Keratinocyte (primary cell): ENCODE measurements around the gene ABLIM1. TPM values are rescaled to one million over a fixed set of nuclear protein-coding genes. Genes with fewer than 3 reads are reported as not detected.

ENCODE experiments used
- DNase-seq: peaks from one replicate; pipeline ENCODE4 v3.0.0-alpha.2; 2011; ENCODE audit warnings: low read depth, missing footprints, low spot score
- FAIRE-seq: peaks from 2 replicates; lab custom pipeline; 2011; peaks lifted over from hg19 to GRCh38; lab: Jason Lieb, UNC
- H2AFZ ChIP-seq: 2 replicates; pipeline ENCODE4 v1.6.0; 2012; ENCODE audit warnings: low read length, control low read depth, inconsistent platforms; ENCODE audit not compliant: control insufficient read depth
- H3K27ac ChIP-seq: 2 replicates; pipeline ENCODE4 v1.5.1; 2011; ENCODE audit warnings: low read length; ENCODE audit not compliant: control insufficient read depth, insufficient read depth
- H3K27me3 ChIP-seq: 3 replicates; pipeline ENCODE4 v1.6.0; 2011; ENCODE audit warnings: low read length; ENCODE audit not compliant: control insufficient read depth, insufficient read depth; ENCODE audit errors: extremely low read depth
- H3K36me3 ChIP-seq, 2 experiments: 2 replicates in 1 of 2; 3 replicates in 1 of 2; pipeline ENCODE4 v1.5.1; 2011; ENCODE audit warnings: low read length in 2 of 2, mild to moderate bottlenecking in 1 of 2; ENCODE audit not compliant: control insufficient read depth in 2 of 2, insufficient read depth in 2 of 2; ENCODE audit errors: extremely low read depth in 1 of 2
- H3K4me1 ChIP-seq: 3 replicates; pipeline ENCODE4 v1.5.1; 2011; ENCODE audit warnings: low read length; ENCODE audit not compliant: control insufficient read depth, insufficient read depth; ENCODE audit errors: extremely low read depth
- H3K4me2 ChIP-seq: 3 replicates; pipeline ENCODE4 v1.6.0; 2011; ENCODE audit warnings: low read depth, low read length; ENCODE audit not compliant: control insufficient read depth, insufficient read depth; ENCODE audit errors: extremely low read depth
- H3K4me3 ChIP-seq, 3 experiments: fragments of 200-600 bp in 1 of 3; sonication (generic) in 1 of 3; 2 replicates in 2 of 3; 3 replicates in 1 of 3; pipeline ENCODE4 v1.5.1; 2011 to 2016; ENCODE audit warnings: low read length in 3 of 3, mild to moderate bottlenecking in 3 of 3, control low read depth in 2 of 3, inconsistent platforms in 1 of 3, low read depth in 1 of 3, mixed read lengths in 1 of 3, mixed run types in 1 of 3, moderate library complexity in 1 of 3; ENCODE audit not compliant: control insufficient read depth in 2 of 3, insufficient read depth in 2 of 3; ENCODE audit errors: extremely low read depth in 1 of 3
- H3K79me2 ChIP-seq: 2 replicates; pipeline ENCODE4 v1.6.0; 2012; ENCODE audit warnings: low read length; ENCODE audit not compliant: control insufficient read depth, insufficient read depth
- H3K9ac ChIP-seq: 3 replicates; pipeline ENCODE4 v1.6.0; 2011; ENCODE audit warnings: low read length; ENCODE audit not compliant: control insufficient read depth, insufficient read depth; ENCODE audit errors: extremely low read depth
- H3K9me1 ChIP-seq: 3 replicates; pipeline ENCODE4 v1.6.0; 2011; ENCODE audit warnings: low read length; ENCODE audit not compliant: control insufficient read depth, insufficient read depth; ENCODE audit errors: extremely low read depth
- H3K9me3 ChIP-seq: 2 replicates; pipeline ENCODE4 v1.5.1; 2012; ENCODE audit warnings: low read depth, low read length; ENCODE audit not compliant: control insufficient read depth
- H4K20me1 ChIP-seq: 3 replicates; pipeline ENCODE4 v1.6.0; 2011; ENCODE audit warnings: low read length; ENCODE audit not compliant: control insufficient read depth, insufficient read depth; ENCODE audit errors: extremely low read depth
- EZH2 ChIP-seq: IDR thresholded peaks from one replicate; pipeline ENCODE4 v1.6.1; 2012; ENCODE audit warnings: inconsistent platforms, mild to moderate bottlenecking, low read length, moderate library complexity
- dilution Hi-C: fragments of 300-500 bp; cut with MboI; formaldehyde crosslinking; loops from one replicate; pipeline ENCODE4 v1.7.0; 2020; ENCODE audit warnings: low sequenced_read_pairs; ENCODE audit not compliant: extremely low pct_ligation_motif_present
- polyA plus RNA-seq, 5 experiments: library from polyadenylated mRNA; depleted of rRNA in 3 of 5; stranded (reverse) in 3 of 5; stranded (forward) in 1 of 5; unstranded in 1 of 5; fragments of >200 nt; gene quantifications; 1 replicate in 1 of 5; 2 replicates in 3 of 5; 3 replicates in 1 of 5; pipeline versions ENCODE4 v1.2.1 to v1.2.3, GENCODE V29; 2011 to 2012; ENCODE audit warnings: missing spikeins in 2 of 5, low read depth in 1 of 5, low replicate concordance in 1 of 5
- TF ChIP-seq, protein P1 (sequence below), 3 experiments: IDR thresholded peaks in 1 of 3; conservative IDR thresholded peaks in 1 of 3; optimal IDR thresholded peaks in 1 of 3; 2 replicates in 2 of 3; 3 replicates in 1 of 3; pipeline versions ENCODE3 to v1.5.1; 2011; ENCODE audit warnings: low read length in 3 of 3, mild to moderate bottlenecking in 3 of 3, moderate library complexity in 2 of 3, control low read depth in 1 of 3, inconsistent platforms in 1 of 3; ENCODE audit not compliant: insufficient read depth in 2 of 3; ENCODE audit errors: extremely low read depth in 1 of 3

Gene ABLIM1
- polyA plus RNA-seq, 1 donor (not counting 4 experiments of a cell fraction or from before 2014, with no cell fraction given): 55.2 TPM

- DNase-seq (no peak), FAIRE-seq (no peak)
- TF ChIP-seq EZH2: no peak
- TF ChIP-seq, protein P1, sequence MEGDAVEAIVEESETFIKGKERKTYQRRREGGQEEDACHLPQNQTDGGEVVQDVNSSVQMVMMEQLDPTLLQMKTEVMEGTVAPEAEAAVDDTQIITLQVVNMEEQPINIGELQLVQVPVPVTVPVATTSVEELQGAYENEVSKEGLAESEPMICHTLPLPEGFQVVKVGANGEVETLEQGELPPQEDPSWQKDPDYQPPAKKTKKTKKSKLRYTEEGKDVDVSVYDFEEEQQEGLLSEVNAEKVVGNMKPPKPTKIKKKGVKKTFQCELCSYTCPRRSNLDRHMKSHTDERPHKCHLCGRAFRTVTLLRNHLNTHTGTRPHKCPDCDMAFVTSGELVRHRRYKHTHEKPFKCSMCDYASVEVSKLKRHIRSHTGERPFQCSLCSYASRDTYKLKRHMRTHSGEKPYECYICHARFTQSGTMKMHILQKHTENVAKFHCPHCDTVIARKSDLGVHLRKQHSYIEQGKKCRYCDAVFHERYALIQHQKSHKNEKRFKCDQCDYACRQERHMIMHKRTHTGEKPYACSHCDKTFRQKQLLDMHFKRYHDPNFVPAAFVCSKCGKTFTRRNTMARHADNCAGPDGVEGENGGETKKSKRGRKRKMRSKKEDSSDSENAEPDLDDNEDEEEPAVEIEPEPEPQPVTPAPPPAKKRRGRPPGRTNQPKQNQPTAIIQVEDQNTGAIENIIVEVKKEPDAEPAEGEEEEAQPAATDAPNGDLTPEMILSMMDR (optimal IDR thresholded peaks at IDR 0.05 in 1 of 3, IDR thresholded peaks at IDR 0.05 in 1 of 3, conservative IDR thresholded peaks at IDR 0.05 in 1 of 3; ENCODE audit: extremely low read depth in 1 of 3, insufficient read depth in 2 of 3, low read length in 3 of 3): no peak
- H3K4me1 ChIP-seq: peaks cover 23% of the 10 kb centered on the region
- H3K36me3 ChIP-seq: peaks cover 0 to 1% of the 10 kb centered on the region in 2 experiments
- peak overlapping the region; percentile 56 for H3K9ac ChIP-seq
- dilution Hi-C loops: no loop called here
- H2AFZ ChIP-seq: peak overlapping the region; percentile 73
- no peaks in the 10 kb centered on the region for H4K20me1 ChIP-seq
- H3K27me3 ChIP-seq: no peaks in the 10 kb centered on the region
- no peaks in the 10 kb centered on the region for H3K9me3 ChIP-seq
- H3K9me1 ChIP-seq: no peaks in the 10 kb centered on the region
- peak overlapping the region; percentile 77 for H3K4me2 ChIP-seq
- H3K4me3 ChIP-seq: no peak overlapping the region
- peak overlapping the region; percentile 96 for H3K27ac ChIP-seq
- peaks cover 25% of the 10 kb centered on the region for H3K79me2 ChIP-seq
Observed at GRCh38 chr10:114518401-114519305, 139.4 kb downstream of the ABLIM1 start.

GRCh38 chr10:114517368-114518250, 140.5 kb downstream of the ABLIM1 start:
- Histone ChIP-seq H3K79me2 (peaks cover 22% of the 10 kb centered on the region), H3K4me3 (no peak overlapping the region), H3K9me1 (no peaks in the 10 kb centered on the region), H4K20me1 (no peaks in the 10 kb centered on the region), H3K27me3 (no peaks in the 10 kb centered on the region), H3K9me3 (no peaks in the 10 kb centered on the region), H3K27ac (no peak overlapping the region), H3K4me1 (peaks cover 23% of the 10 kb centered on the region), H3K36me3 (peaks cover 0 to 1% of the 10 kb centered on the region in 2 experiments), H2AFZ (no peak overlapping the region), H3K4me2 (no peak overlapping the region), H3K9ac (no peak overlapping the region)
- TF ChIP-seq, protein P1 (optimal IDR thresholded peaks at IDR 0.05 in 1 of 3, IDR thresholded peaks at IDR 0.05 in 1 of 3, conservative IDR thresholded peaks at IDR 0.05 in 1 of 3; ENCODE audit: extremely low read depth in 1 of 3, insufficient read depth in 2 of 3, low read length in 3 of 3): no peak
- TF ChIP-seq EZH2: no peak
- no peak for FAIRE-seq
- dilution Hi-C loops: no loop called here
- DNase-seq: no peak
